Hepatic stellate cell (primary cell): Measurements from ENCODE around the gene LARP4.
"Not testable (repeated sequence)": the region's sequence is repeated elsewhere in the genome, so short reads cannot be mapped to it uniquely, and the experiment has no call there.

ENCODE experiments used
- DNase-seq: peaks from one replicate; pipeline ENCODE4 v3.0.0; 2011; ENCODE audit warnings: low spot score

Gene LARP4

DNA sequence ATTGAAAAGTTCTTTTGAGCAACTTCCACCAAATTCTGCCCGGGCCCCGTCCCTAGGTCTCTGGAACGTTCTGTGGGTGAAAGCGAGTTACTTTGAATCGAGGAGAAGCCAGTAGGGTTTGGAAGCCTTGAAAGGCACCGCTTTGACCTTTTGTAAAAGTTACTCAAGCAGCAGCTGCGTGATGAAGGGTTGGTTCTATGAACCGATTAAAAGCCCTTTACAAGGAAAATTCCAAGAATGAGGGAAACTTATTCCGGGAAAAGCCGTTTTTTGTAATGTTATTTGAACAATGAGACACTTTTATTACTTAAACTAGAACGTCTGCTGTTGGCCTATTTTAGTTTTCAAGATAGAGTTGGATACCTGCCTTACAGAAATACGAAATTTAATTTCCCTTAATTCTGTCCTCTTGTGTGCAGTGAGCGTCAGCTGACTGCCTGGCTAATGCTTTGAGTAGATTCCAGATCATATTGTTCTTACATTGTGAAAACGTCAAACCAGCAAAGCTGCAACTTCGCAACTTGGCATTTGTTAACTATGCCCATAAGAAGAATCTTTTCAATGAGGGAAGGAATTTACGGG lies 906 bp downstream of the LARP4 start:
- DNase-seq, result peak; percentile 34

DNA sequence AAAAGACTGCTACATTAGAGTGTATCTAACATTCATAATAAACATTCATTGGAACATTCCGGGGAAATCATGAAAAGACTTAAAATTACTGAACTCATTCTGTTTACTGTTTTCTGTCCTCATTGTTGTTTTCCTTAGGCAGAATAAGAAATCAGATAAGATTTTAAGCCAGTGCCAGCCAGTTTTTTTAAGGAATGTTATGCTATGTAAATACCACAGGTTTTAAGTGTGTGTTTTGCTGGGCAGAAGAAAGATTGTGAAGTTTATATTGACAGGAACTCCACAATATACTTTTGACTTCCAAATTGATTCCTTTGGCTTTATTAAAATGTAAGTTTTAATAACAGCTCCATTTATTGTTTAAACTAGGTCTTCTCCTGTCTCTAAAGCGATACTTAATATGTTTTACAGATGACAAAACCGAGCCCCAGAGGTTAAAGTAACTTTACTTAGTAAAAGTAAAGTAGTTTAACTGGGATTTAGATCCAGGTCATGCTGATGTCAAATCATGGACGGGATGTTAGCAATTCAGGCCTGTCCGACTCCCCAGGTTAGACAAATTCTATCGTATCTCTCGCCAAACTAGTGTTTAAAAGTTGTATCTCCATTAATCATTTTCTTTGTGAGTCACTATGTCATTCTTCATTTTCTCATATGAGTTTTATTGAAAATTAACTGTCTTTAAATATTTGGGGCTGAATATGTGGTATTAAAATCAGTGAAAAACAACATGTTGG lies 1.7 kb downstream of the LARP4 start:
- DNase-seq, result no peak

GRCh38 chr12:50403001-50403440 lies 2.3 kb downstream of the LARP4 start:
- no peak for DNase-seq

DNA sequence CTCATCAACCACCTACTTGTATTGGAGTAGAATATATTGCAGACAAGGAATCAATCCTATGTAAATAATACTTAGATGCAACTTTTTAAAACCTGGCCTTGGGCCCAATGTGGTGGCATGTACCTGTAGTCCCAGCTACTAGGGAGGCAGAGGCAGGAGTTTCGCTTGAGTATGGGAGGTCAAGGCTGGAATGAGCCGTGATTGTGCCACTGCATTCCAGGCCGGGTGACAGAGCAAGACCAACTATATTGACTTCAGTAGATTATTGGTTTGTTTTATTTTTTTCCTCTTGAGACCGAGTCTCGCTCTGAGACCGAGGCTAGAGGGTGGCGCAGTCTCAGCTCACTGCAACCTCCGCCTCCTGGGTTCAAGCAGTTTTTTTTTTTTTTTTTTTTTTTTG lies 3.6 kb downstream of the LARP4 start:
- DNase-seq, result no peak

GRCh38 chr12:50411051-50411660 lies 10.5 kb downstream of the LARP4 start:
- no peak for DNase-seq

DNA sequence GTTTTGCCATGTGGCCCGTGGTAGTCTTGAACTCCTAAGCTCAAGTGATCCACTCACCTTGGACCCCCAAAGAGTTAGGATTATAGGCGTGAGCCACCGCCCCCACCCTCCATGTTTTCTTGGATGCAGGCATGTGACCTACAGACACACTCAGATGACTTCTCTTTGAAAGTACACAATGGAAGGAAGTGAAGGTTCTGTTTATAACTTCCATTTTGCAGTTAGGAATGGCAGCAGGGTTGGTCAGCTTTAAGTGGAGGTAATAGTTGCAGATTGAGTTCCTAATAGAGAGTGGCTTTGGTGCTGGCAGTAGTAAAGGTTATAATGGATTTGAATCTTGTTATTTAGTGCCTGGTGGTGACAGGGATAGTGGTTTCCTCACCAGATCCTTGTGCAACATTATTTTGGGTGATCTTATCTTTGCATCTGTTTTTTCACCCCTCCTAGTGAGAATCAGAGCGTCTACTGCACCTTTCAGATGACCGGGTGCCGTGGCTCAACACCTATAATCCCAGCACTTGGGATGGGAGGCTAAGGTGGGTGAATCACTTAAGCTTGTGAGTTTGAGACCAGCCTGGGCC lies 15.3 kb downstream of the LARP4 start:
- DNase-seq, result no peak

GRCh38 chr12:50419112-50419909 lies 18.6 kb downstream of the LARP4 start:
- DNase-seq, result no peak

GRCh38 chr12:50422855-50423254 lies 22.2 kb downstream of the LARP4 start:
- not testable (repeated sequence) for DNase-seq

DNA sequence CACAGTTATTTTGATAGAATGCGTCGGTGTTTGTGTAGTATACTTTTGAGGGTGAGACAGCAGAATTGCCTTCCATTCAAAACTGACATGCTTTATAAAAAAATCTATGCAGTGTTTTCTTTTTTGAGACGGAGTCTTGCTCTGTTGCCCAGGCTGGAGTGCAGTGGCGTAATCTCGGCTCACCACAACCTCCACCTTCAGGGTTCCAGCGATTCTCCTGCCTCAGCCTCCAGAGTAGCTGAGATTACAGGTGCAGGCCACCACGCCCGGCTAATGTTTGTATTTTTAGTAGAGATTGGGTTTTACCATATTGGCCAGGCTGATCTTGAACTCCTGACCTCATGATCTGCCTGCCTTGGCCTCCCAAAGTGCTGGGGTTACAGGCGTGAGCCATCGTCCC lies 22.7 kb downstream of the LARP4 start:
- not testable (repeated sequence) for DNase-seq

DNA sequence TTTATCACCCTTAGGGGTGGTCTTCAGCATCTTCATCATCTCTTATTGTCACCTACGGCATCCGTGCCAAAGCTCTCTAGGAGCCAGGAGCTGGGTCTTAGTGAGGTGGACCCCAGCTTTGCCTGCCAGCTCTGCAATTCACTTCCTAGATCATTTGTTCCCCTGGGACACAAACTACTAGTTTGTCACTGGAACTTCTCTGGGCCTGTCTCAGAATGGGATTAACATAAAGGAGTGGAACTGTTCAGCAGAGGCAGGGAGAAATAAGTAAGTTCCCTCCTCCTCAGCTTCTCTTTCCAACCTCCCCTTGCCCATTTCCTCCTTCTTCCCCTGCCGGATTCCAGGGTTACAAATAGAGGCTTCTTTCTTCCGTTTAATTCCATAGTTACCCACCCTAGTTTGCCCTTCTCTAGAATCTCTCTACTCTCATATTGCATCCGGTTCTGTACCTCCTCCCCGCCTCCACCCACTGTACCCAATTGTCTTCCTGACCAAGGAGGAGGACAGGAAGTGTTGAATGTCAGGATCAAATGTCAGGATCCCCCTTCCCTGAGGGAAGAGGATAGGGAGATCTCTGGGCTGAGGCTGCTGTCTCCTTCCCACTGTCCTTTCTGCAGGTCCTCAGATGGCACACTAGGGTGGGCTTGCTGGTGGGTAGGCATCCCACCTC lies 25.0 kb downstream of the LARP4 start:
- no peak for DNase-seq

GRCh38 chr12:50431656-50432055 lies 31.0 kb downstream of the LARP4 start:
- DNase-seq, result not testable (repeated sequence)

DNA sequence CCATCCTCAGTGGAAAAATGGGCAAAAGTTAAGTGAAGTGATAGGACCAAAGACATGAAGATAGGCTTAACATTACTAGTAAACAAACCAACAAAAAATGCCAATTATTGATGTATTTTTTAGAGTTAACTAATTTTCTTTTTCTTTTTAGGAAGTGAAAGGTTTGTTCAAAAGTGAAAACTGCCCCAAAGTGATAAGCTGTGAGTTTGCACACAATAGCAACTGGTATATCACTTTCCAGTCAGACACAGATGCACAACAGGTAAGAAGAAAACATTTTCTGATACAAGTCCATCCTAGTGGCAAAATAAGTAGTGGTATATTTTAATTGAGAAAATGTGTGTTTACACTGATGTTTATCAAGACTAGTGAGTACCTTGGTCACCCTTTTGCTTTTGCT lies 39.6 kb downstream of the LARP4 start:
- DNase-seq, result no peak

GRCh38 chr12:50441763-50442162 lies 41.1 kb downstream of the LARP4 start:
- no peak for DNase-seq

DNA sequence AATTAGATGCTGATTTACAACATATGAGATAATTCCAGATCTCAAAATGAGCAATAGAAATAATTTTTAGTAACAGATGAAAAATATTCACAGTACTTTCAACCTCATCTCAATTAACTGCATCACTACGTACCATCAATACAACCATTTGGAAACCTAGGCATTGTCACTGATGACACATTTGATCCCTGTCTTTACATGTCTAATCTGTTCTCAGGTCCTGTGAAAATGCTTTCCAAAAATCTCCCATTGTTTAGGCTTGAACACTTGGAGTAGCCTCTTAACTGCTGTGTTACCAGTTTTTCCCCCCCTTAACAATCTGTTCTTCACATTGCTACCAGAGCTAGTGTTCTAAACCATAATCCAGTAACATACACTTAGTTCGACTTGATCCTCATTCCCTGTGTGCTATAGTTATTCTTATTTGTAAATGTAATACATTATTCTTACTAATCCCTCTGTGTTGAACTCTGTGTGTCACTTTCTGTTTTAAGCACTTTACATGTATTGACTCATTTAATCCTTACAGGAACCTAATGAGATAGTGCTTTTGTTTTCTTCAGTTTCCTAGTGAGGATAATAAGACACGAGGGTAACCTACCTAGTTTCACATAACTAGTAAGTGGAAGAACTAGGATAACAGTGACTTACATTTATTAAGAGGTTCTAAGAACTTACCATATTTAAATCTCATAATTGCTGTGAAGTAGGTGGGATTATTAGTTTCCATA lies 41.7 kb downstream of the LARP4 start:
- no peak for DNase-seq

GRCh38 chr12:50449671-50450070 lies 49.0 kb downstream of the LARP4 start:
- not testable (repeated sequence) for DNase-seq

GRCh38 chr12:50452795-50453194 lies 52.1 kb downstream of the LARP4 start:
- no peak for DNase-seq

GRCh38 chr12:50453872-50454271 lies 53.2 kb downstream of the LARP4 start:
- DNase-seq, result no peak

GRCh38 chr12:50458606-50459005 lies 57.9 kb downstream of the LARP4 start:
- peak; percentile 4 for DNase-seq

GRCh38 chr12:50467439-50467838 lies 66.8 kb downstream of the LARP4 start:
- no peak for DNase-seq

DNA sequence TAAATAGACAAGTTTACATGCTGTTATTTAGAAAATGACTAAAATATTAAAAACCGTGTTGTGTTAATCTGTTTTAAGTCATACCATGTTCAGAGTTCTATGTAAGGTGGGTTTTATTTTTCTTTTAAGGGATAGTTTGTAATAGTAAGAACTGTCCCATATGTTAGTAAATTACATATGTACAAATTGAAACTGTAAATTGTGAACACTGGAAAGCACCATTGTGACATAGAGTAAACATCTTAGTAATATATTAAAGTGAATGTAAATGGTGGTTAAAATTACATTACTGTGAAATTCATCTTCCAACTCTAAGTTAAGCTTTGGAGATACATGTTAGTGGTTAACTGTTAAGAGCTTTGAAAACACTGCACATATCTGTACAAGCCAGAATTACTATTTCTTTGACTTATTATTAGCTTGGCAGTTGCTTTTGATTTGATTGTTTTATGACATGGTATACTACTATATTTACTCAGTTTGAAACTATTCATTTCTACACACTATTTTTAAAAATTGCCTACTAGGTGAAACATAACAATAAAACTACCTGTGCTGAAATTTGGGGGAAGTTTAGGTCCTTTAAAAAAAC lies 76.7 kb downstream of the LARP4 start:
- DNase-seq, result no peak

GRCh38 chr12:50482571-50482970 lies 81.9 kb downstream of the LARP4 start:
- DNase-seq, result no peak
